ENCODE data around the gene BCORL1. TPM values are rescaled to one million over a fixed set of nuclear protein-coding genes. Genes with fewer than 3 reads are reported as not detected.

Gene BCORL1
- total RNA-seq, 1 experiment from 2014 or later: 30.8 TPM

DNA sequence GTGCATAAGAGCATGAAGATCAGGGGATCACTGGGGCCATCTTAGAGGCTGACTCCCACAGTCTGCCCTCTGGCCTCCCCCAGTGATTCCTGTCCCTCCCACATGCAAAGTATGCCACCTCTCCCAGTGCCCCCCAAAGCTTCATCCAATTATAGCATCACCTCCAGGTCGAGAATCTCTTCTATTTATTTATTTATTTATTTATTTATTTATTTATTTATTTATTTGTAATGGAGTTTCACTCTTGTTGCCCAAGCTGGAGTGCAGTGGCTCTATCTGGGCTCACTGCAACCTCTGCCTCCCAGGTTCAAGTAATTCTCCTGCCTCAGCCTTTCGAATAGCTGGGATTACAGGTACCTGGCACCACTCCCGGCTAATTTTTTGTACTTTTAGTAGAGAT is 50.1 kb downstream of the BCORL1 start:
- ChIA-PET RAD21 (ENCODE audit: low non-redundant PET in 1 of 2, low total read pairs in 2 of 2, uncharacterized antibody in 2 of 2, unreplicated experiment in 2 of 2) (no interaction called here), CTCF (no interaction called here), POLR2A (no interaction called here)
- Histone ChIP-seq H3K36me3 (ENCODE audit: control insufficient read depth in 1 of 2, insufficient read depth in 2 of 2, low read length in 2 of 2) (peaks cover 0 to 19% of the 10 kb centered on the region in 2 experiments; a peak in 2 of 4 replicates), H3K9ac (ENCODE audit: low read length) (no peak overlapping the region), H3K79me2 (ENCODE audit: insufficient read depth, low read length) (no peaks in the 10 kb centered on the region), H3K9me2 (ENCODE audit: insufficient read depth) (no peaks in the 10 kb centered on the region), H3K4me3 (replicated peaks in 1 of 2; ENCODE audit: low read depth in 1 of 2, low read length in 2 of 2) (no peak overlapping the region), H3K4me1 (ENCODE audit: control insufficient read depth in 1 of 2, insufficient read depth in 2 of 2, low read length in 2 of 2) (no peaks in the 10 kb centered on the region), H4K20me1 (ENCODE audit: insufficient read depth) (no peaks in the 10 kb centered on the region), H3K27ac (ENCODE audit: low read depth, low read length) (no peak overlapping the region), H2AFZ (ENCODE audit: low read depth, low read length, poor library complexity, severe bottlenecking) (no peak overlapping the region), H3K9me3 (ENCODE audit: control insufficient read depth in 1 of 2, insufficient read depth in 1 of 2, low read depth in 1 of 2, low read length in 2 of 2) (no peaks in the 10 kb centered on the region), H3K27me3 (ENCODE audit: insufficient read depth, low read length) (no peaks in the 10 kb centered on the region), H3K4me2 (ENCODE audit: low read length) (no peak overlapping the region)
- TF ChIP-seq SRF (IDR thresholded peaks at IDR 0.05; ENCODE audit: low read depth) (no peak), ELF1 (IDR thresholded peaks at IDR 0.05; ENCODE audit: borderline replicate concordance, low read depth) (no peak), EZH2 (IDR thresholded peaks at IDR 0.05) (no peak), TCF7L2 (IDR thresholded peaks at IDR 0.05; ENCODE audit: borderline replicate concordance, extremely low read depth, insufficient read depth, insufficient read length) (no peak), JUND (IDR thresholded peaks at IDR 0.05) (no peak), YY1 (IDR thresholded peaks at IDR 0.05; ENCODE audit: extremely low read depth, insufficient replicate concordance, low read depth, low read length) (no peak), FOSL1 (IDR thresholded peaks at IDR 0.05; ENCODE audit: low read depth) (no peak), RAD21 (IDR thresholded peaks at IDR 0.05; ENCODE audit: low read depth) (no peak), CBX3 (IDR thresholded peaks at IDR 0.05; ENCODE audit: low read depth) (no peak), SIN3A (IDR thresholded peaks at IDR 0.05; ENCODE audit: low read depth) (no peak), POLR2AphosphoS5 (IDR thresholded peaks at IDR 0.05; ENCODE audit: low read depth, low read length) (no peak), EGR1 (IDR thresholded peaks at IDR 0.05; ENCODE audit: low read depth) (no peak)
- TF ChIP-seq, protein P1, sequence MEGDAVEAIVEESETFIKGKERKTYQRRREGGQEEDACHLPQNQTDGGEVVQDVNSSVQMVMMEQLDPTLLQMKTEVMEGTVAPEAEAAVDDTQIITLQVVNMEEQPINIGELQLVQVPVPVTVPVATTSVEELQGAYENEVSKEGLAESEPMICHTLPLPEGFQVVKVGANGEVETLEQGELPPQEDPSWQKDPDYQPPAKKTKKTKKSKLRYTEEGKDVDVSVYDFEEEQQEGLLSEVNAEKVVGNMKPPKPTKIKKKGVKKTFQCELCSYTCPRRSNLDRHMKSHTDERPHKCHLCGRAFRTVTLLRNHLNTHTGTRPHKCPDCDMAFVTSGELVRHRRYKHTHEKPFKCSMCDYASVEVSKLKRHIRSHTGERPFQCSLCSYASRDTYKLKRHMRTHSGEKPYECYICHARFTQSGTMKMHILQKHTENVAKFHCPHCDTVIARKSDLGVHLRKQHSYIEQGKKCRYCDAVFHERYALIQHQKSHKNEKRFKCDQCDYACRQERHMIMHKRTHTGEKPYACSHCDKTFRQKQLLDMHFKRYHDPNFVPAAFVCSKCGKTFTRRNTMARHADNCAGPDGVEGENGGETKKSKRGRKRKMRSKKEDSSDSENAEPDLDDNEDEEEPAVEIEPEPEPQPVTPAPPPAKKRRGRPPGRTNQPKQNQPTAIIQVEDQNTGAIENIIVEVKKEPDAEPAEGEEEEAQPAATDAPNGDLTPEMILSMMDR (IDR thresholded peaks at IDR 0.05 in 2 of 3, conservative IDR thresholded peaks at IDR 0.05 in 1 of 3; ENCODE audit: borderline replicate concordance in 1 of 3, insufficient read depth in 1 of 3, low read depth in 2 of 3, low read length in 2 of 3): no peak
- TF ChIP-seq, protein P2, sequence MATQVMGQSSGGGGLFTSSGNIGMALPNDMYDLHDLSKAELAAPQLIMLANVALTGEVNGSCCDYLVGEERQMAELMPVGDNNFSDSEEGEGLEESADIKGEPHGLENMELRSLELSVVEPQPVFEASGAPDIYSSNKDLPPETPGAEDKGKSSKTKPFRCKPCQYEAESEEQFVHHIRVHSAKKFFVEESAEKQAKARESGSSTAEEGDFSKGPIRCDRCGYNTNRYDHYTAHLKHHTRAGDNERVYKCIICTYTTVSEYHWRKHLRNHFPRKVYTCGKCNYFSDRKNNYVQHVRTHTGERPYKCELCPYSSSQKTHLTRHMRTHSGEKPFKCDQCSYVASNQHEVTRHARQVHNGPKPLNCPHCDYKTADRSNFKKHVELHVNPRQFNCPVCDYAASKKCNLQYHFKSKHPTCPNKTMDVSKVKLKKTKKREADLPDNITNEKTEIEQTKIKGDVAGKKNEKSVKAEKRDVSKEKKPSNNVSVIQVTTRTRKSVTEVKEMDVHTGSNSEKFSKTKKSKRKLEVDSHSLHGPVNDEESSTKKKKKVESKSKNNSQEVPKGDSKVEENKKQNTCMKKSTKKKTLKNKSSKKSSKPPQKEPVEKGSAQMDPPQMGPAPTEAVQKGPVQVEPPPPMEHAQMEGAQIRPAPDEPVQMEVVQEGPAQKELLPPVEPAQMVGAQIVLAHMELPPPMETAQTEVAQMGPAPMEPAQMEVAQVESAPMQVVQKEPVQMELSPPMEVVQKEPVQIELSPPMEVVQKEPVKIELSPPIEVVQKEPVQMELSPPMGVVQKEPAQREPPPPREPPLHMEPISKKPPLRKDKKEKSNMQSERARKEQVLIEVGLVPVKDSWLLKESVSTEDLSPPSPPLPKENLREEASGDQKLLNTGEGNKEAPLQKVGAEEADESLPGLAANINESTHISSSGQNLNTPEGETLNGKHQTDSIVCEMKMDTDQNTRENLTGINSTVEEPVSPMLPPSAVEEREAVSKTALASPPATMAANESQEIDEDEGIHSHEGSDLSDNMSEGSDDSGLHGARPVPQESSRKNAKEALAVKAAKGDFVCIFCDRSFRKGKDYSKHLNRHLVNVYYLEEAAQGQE (IDR thresholded peaks at IDR 0.05; ENCODE audit: low read depth): no peak
- TF ChIP-seq, protein P3, sequence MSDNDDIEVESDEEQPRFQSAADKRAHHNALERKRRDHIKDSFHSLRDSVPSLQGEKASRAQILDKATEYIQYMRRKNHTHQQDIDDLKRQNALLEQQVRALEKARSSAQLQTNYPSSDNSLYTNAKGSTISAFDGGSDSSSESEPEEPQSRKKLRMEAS (IDR thresholded peaks at IDR 0.05): no peak
- TF ChIP-seq, protein P4, sequence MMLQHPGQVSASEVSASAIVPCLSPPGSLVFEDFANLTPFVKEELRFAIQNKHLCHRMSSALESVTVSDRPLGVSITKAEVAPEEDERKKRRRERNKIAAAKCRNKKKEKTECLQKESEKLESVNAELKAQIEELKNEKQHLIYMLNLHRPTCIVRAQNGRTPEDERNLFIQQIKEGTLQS (IDR thresholded peaks at IDR 0.05): no peak
- TF ChIP-seq, protein P5, sequence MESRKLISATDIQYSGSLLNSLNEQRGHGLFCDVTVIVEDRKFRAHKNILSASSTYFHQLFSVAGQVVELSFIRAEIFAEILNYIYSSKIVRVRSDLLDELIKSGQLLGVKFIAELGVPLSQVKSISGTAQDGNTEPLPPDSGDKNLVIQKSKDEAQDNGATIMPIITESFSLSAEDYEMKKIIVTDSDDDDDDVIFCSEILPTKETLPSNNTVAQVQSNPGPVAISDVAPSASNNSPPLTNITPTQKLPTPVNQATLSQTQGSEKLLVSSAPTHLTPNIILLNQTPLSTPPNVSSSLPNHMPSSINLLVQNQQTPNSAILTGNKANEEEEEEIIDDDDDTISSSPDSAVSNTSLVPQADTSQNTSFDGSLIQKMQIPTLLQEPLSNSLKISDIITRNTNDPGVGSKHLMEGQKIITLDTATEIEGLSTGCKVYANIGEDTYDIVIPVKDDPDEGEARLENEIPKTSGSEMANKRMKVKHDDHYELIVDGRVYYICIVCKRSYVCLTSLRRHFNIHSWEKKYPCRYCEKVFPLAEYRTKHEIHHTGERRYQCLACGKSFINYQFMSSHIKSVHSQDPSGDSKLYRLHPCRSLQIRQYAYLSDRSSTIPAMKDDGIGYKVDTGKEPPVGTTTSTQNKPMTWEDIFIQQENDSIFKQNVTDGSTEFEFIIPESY (IDR thresholded peaks at IDR 0.05; ENCODE audit: extremely low read depth, insufficient replicate concordance, low read length): no peak
- intact Hi-C loops (cut with micrococcal nuclease): no loop called here
- BruUV-seq (replicated peaks): no TSS peak
- ATAC-seq (no peak), DNase-seq (ENCODE audit: low read depth, low spot score) (no peak)
